Nephron progenitor cell (in vitro differentiated cells): ENCODE data around the gene MPP1.

Experiments
- DNase-seq: peaks from one replicate; pipeline ENCODE4 v3.0.0; 2021
- H3K27ac Mint-ChIP-seq: 2 replicates; pipeline ENCODE4 v1.8.0; 2021; ENCODE audit warnings: mild to moderate bottlenecking, moderate library complexity, mixed read lengths
- H3K27me3 Mint-ChIP-seq: 2 replicates; pipeline ENCODE4 v1.8.0; 2021; ENCODE audit warnings: mild to moderate bottlenecking, low read depth, mixed read lengths; ENCODE audit not compliant: poor library complexity
- H3K36me3 Mint-ChIP-seq: 2 replicates; pipeline ENCODE4 v1.8.0; 2021; ENCODE audit warnings: low read depth, mixed read lengths
- H3K4me1 Mint-ChIP-seq: 2 replicates; pipeline ENCODE4 v1.8.0; 2021; ENCODE audit warnings: mixed read lengths
- H3K4me3 Mint-ChIP-seq: 2 replicates; pipeline ENCODE4 v1.8.0; 2021; ENCODE audit warnings: mild to moderate bottlenecking, moderate library complexity, mixed read lengths
- H3K9me3 Mint-ChIP-seq: 2 replicates; pipeline ENCODE4 v1.8.0; 2021; ENCODE audit warnings: mild to moderate bottlenecking, moderate library complexity, mixed read lengths
- CTCF ChIP-seq: fragments of 200-600 bp; sonication (generic); IDR thresholded peaks from 2 replicates; pipeline ENCODE4 v1.5.0; 2021; ENCODE audit warnings: antibody characterized with exemption

Gene MPP1

GRCh38 chrX:154804957-154805695 lies at the start of gene MPP1:
TSS of gene MPP1 (minus strand) at chrX:154805485. CDS start at chrX:154805373, 112 bp downstream.
- peaks cover 5% of the 10 kb centered on the region for H3K36me3 Mint-ChIP-seq
- DNase-seq: peak; percentile 83
- H3K9me3 Mint-ChIP-seq: peaks cover 58% of the 10 kb centered on the region
- no peak for TF ChIP-seq CTCF
- no peaks in the 10 kb centered on the region for H3K27me3 Mint-ChIP-seq
- peaks cover 43% of the 10 kb centered on the region for H3K4me1 Mint-ChIP-seq
- H3K27ac Mint-ChIP-seq: no peak within 1 kb of the TSS
- peak within 1 kb of the TSS; percentile 85 for H3K4me3 Mint-ChIP-seq

GRCh38 chrX:154850957-154851611 lies 45.8 kb upstream of the MPP1 start:
- Mint-ChIP-seq H3K27ac (no peak overlapping the region), H3K4me3 (no peak overlapping the region), H3K4me1 (no peaks in the 10 kb centered on the region), H3K27me3 (no peaks in the 10 kb centered on the region), H3K36me3 (peaks cover 8% of the 10 kb centered on the region), H3K9me3 (peaks cover 78% of the 10 kb centered on the region)
- no peak for TF ChIP-seq CTCF
- no peak for DNase-seq

- no peak for DNase-seq
Measured at GRCh38 chrX:154840856-154841255, 35.6 kb upstream of the MPP1 start.

DNA sequence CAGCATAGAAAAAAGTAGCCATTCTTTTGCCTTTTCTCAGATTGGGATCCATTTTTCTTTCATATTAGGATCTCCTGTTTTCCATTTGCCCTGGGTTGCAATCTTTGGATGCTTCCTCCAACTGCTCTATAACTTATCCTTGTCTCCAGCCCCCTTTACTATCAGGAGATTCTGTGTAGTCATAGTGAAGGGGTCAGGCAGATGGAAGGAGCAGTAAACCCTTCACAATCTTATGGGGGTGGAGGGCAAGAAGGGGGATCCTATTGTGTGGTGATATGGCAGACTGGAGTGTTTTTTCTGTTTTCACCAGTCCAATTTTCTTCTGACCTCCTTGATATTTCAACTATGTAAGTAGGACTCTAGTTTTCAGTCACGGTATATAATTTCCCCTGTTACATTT lies 30.9 kb upstream of the MPP1 start:
- peaks cover 4% of the 10 kb centered on the region for H3K36me3 Mint-ChIP-seq
- DNase-seq: no peak
- no peaks in the 10 kb centered on the region for H3K4me1 Mint-ChIP-seq
- no peak overlapping the region for H3K4me3 Mint-ChIP-seq
- H3K27ac Mint-ChIP-seq: no peak overlapping the region
- H3K27me3 Mint-ChIP-seq: peaks cover 5% of the 10 kb centered on the region
- TF ChIP-seq CTCF: no peak
- peaks cover 59% of the 10 kb centered on the region for H3K9me3 Mint-ChIP-seq

More at GRCh38 chrX:154840856-154841255, 35.6 kb upstream of the MPP1 start:
- Mint-ChIP-seq H3K27ac (no peak overlapping the region), H3K4me3 (no peak overlapping the region), H3K27me3 (peaks cover 5% of the 10 kb centered on the region), H3K4me1 (no peaks in the 10 kb centered on the region), H3K36me3 (peaks cover 4% of the 10 kb centered on the region), H3K9me3 (peaks cover 58% of the 10 kb centered on the region)
- peak; percentile 19 for TF ChIP-seq CTCF

DNA sequence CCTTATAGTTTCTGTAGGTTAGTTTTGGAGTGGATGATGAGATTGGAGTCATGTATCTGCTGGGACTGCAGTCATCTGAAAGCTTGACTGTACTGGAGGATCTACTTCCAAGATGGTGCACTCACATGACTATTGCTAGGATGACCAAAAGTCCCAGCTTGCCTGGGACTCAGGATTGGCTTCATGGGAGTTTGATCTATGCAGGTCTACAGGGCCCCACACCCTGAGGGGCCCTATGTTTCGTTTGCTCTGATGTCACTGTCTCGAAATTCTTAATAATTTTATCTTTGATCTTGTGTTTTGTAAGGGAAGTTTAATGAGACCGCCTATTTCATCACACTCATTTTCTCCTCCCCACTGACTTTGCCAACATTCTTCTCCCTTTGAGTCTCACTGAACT lies 29.3 kb upstream of the MPP1 start, which contains the start of gene SMIM9:
Gene SMIM9 (minus strand): TSS at position 101 of the 400 bp plus-strand sequence. CDS start 3,806 bp downstream, outside the sequence.
- Mint-ChIP-seq H3K36me3 (peaks cover 2% of the 10 kb centered on the region), H3K4me3 (no peak within 1 kb of the TSS), H3K4me1 (no peaks in the 10 kb centered on the region), H3K27ac (no peak within 1 kb of the TSS), H3K9me3 (peaks cover 57% of the 10 kb centered on the region), H3K27me3 (peaks cover 5% of the 10 kb centered on the region)
- TF ChIP-seq CTCF: no peak
- DNase-seq: no peak
